HG03354 (cell line): Measurements from ENCODE around the gene ANKS1A.

ENCODE experiments used
- ATAC-seq: cut with Tn5 transposase; IDR thresholded peaks from one replicate; pipeline ENCODE4 v1.9.1; 2021; ENCODE audit warnings: mild to moderate bottlenecking; ENCODE audit not compliant: unreplicated experiment, poor library complexity, severe bottlenecking

ANKS1A gene

GRCh38 chr6:35076997-35077712 lies 188.1 kb downstream of the ANKS1A start:
- ATAC-seq, result no peak

- no peak for ATAC-seq
Measured at GRCh38 chr6:35077713-35078105, 188.7 kb downstream of the ANKS1A start.

GRCh38 chr6:35078226-35078850 lies 189.3 kb downstream of the ANKS1A start:
- ATAC-seq, result no peak

- no peak for ATAC-seq
Measured at GRCh38 chr6:35078896-35079295, 189.8 kb downstream of the ANKS1A start.

- ATAC-seq, result no peak
Measured at GRCh38 chr6:35079311-35080000, 190.4 kb downstream of the ANKS1A start.

GRCh38 chr6:35080016-35080680 lies 191.1 kb downstream of the ANKS1A start:
- ATAC-seq, result no peak

- no peak for ATAC-seq
Measured at GRCh38 chr6:35080821-35081425, 191.9 kb downstream of the ANKS1A start.

GRCh38 chr6:35081426-35081851 lies 192.4 kb downstream of the ANKS1A start:
- ATAC-seq, result no peak

GRCh38 chr6:35082046-35082732 lies 193.1 kb downstream of the ANKS1A start:
- no peak for ATAC-seq

- no peak for ATAC-seq
Measured at GRCh38 chr6:35082733-35083403, 193.8 kb downstream of the ANKS1A start.

GRCh38 chr6:35083507-35083906 lies 194.5 kb downstream of the ANKS1A start:
- no peak for ATAC-seq

GRCh38 chr6:35084041-35084491 lies 195.0 kb downstream of the ANKS1A start:
- ATAC-seq, result no peak

- ATAC-seq, result no peak
Measured at GRCh38 chr6:35084511-35085203, 195.6 kb downstream of the ANKS1A start.

- ATAC-seq, result no peak
Measured at GRCh38 chr6:35085359-35086281, 196.6 kb downstream of the ANKS1A start.

GRCh38 chr6:35086282-35086632 lies 197.2 kb downstream of the ANKS1A start:
- no peak for ATAC-seq

- no peak for ATAC-seq
Measured at GRCh38 chr6:35086636-35087360, 197.7 kb downstream of the ANKS1A start.
